Measurements from ENCODE around the gene MFSD12.

The MFSD12 gene

DNA sequence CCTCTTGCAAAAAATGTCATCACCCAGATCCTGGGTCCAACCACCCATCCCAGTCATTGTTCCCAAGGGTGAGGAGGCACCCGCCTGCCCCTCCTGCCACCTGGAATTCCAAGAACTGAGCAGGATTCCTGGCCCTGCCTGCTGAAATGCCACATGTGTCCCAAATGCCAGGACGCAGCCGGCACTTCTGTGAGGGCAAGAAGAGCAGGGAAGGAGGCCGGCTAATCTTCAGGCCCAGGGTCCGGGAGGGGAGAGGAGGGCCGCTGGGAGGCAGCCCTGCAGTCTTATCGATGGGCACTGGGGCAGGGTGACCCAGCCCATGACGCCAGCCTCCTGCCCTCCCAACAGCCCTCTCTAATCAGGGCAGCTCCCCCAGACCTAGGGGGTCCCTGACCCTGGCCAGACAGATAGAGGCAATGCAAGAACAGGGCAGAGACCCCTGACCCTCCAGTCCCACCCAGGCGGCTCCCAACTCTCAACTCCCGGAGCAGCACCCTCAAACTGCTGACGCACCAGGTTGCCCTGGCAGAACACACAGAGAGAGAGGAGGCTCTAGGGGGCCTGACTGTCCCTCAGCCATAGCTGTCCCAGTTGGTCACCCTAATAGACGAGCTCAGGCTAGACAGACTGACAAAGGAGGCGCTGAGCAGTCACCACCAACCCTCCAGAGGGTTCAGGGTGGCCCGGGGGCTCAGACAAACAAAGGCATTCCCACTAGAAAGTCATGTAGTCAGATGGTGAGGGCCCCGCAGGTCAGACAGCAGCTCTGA, 1.5 kb downstream of the MFSD12 start:
- peak overlapping the region; percentile 83 for H3K4me3 ChIP-seq (ENCODE audit: low read depth, low read length)
- DNase-seq, result no peak
- in situ Hi-C loops (cut with HindIII; ENCODE audit: low pct_ligation_motif_present, low sequenced_read_pairs), result no loop called here
- H3K27ac ChIP-seq, result no peak overlapping the region
- H3K36me3 ChIP-seq (replicated peaks), result peaks cover 3% of the 10 kb centered on the region
- TF ChIP-seq, protein P1, sequence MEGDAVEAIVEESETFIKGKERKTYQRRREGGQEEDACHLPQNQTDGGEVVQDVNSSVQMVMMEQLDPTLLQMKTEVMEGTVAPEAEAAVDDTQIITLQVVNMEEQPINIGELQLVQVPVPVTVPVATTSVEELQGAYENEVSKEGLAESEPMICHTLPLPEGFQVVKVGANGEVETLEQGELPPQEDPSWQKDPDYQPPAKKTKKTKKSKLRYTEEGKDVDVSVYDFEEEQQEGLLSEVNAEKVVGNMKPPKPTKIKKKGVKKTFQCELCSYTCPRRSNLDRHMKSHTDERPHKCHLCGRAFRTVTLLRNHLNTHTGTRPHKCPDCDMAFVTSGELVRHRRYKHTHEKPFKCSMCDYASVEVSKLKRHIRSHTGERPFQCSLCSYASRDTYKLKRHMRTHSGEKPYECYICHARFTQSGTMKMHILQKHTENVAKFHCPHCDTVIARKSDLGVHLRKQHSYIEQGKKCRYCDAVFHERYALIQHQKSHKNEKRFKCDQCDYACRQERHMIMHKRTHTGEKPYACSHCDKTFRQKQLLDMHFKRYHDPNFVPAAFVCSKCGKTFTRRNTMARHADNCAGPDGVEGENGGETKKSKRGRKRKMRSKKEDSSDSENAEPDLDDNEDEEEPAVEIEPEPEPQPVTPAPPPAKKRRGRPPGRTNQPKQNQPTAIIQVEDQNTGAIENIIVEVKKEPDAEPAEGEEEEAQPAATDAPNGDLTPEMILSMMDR (IDR thresholded peaks at IDR 0.05; ENCODE audit: low read depth, low read length, missing control alignments), result no peak
- no peaks in the 10 kb centered on the region for H3K27me3 ChIP-seq (replicated peaks)

DNA sequence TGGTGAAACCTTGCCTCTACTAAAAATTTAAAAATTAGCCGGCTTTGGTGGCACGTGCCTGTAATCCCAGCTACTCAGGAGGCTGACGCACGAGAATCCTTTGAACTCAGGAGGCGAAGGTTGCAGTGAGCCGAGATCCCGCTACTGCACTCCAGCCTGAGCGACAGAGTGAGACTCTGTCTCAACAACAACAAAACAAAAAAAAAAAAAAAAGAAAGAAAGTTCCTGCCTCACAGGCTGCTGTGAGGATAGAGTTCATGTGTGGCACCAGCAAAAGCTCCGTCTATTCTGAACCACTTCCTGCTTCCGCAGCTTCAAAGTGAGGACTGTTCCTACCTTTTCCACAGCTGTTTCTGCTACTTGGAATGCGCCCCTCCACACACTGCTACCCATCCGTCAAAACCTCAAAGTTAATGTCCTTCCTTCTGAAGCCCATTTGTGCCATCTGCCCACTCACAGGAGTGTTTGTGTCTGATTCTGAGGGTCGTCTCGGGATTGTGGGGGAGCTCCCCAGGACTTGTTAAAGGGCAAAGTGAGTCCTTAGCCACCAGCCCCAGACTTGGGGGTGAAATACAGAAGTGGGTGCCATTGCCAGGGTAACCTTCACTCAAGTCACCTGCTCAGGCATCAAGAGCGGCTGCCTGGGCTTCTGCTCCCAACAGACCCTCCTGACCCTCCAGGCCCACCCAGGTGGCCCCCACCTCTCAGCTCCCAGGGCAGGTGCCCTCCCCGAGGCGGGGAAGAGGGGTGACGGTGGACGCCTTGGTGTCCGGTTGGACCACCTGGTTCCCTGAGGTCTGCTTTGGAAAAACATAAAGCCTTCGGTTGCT, 2.9 kb downstream of the MFSD12 start:
- H3K27me3 ChIP-seq (replicated peaks), result no peaks in the 10 kb centered on the region
- no peak for DNase-seq
- H3K27ac ChIP-seq, result no peak overlapping the region
- H3K36me3 ChIP-seq (replicated peaks), result peaks cover 13% of the 10 kb centered on the region
- TF ChIP-seq, protein P1 (IDR thresholded peaks at IDR 0.05; ENCODE audit: low read depth, low read length, missing control alignments), result no peak
- in situ Hi-C loops (cut with HindIII; ENCODE audit: low pct_ligation_motif_present, low sequenced_read_pairs), result no loop called here
- H3K4me3 ChIP-seq (ENCODE audit: low read depth, low read length), result no peak overlapping the region

DNA sequence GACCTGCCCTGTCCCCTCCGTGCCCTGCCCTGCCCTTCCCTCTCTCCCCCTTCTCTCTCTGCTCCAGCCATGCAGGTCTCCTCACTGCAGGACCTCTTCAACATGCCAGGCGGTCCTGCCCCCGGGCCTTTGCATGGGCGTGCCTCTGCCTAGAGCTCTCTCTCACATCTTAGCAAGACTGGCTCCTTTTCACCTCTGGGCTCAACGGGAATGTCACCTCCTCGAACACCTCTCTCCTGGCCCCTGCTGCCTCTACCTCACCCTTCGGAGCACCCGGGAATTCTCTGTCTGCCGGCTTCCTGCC, 5.6 kb downstream of the MFSD12 start:
- Histone ChIP-seq H3K4me3 (ENCODE audit: low read depth, low read length) (no peak overlapping the region), H3K27me3 (replicated peaks) (no peaks in the 10 kb centered on the region), H3K36me3 (replicated peaks) (peaks cover 35% of the 10 kb centered on the region), H3K27ac (no peak overlapping the region)
- in situ Hi-C loops (cut with HindIII; ENCODE audit: low pct_ligation_motif_present, low sequenced_read_pairs), result no loop called here
- TF ChIP-seq, protein P1 (IDR thresholded peaks at IDR 0.05; ENCODE audit: low read depth, low read length, missing control alignments), result no peak
- no peak for DNase-seq

DNA sequence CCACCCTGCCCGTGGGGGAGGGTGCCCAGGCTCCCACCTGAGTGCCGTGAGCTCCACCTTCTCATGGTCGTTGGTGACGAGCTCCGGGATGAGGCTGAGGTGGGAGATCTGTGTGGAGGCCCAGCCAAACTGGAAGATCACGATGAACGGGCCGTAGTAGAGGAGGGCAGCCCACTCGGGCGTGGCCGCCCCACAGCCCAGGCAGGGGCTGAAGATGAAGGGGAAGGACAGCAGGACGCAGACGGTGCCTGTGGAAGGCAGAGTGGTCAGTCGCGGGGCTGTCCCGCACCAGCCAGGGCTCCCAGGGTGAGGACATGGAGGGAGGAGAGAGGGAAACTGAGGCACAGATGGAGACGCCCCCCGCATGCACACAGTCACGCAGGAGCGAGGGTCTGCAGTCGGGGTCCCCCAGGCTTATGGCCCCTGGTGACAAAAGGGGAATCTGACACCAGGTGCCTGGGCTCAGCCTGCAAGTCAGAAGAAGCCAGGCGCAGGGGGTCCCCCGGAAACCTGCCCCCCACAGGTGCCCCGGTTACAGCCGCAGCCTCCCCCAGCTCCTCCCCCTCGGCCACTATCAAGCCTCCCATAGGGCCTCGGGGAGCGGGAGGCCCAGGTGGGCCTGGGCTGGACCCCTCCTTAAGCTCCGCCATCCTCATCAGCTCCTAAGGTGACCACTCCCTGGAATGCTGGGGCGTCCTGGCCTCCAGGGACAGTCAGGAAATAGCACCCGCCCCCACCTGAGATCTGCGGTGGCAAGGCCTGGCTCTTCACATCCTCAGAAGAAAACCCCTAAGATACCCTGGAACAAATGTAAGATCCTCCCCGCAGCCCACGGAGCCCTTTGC, 6.2 kb downstream of the MFSD12 start:
- Histone ChIP-seq H3K36me3 (replicated peaks) (peaks cover 39% of the 10 kb centered on the region), H3K4me3 (ENCODE audit: low read depth, low read length) (no peak overlapping the region), H3K27ac (no peak overlapping the region)

DNA sequence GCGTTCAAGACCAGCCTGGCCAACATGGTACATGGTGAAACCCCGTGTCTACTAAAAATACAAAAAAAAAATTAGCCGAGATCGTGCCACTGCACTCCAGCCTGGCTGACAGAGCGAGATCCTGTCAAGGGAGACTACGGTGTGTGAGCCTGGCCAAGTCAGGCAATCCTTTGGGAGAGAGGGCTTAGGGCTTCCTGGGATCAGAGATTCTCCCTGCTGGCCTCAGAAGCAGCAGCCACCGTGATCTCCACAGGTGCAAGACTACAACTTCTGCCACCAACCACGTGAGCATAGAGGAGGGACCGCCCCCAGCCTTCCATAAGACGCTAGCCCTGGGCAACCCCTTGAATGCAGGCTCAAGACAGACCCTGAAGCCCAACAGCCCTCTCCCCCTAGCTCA, 7.6 kb downstream of the MFSD12 start:
- TF ChIP-seq, protein P1 (IDR thresholded peaks at IDR 0.05; ENCODE audit: low read depth, low read length, missing control alignments), result no peak
- peaks cover 49% of the 10 kb centered on the region for H3K36me3 ChIP-seq (replicated peaks)
- no peak overlapping the region for H3K4me3 ChIP-seq (ENCODE audit: low read depth, low read length)
- H3K27ac ChIP-seq, result no peak overlapping the region
- H3K27me3 ChIP-seq (replicated peaks), result no peaks in the 10 kb centered on the region
- DNase-seq, result no peak
- in situ Hi-C loops (cut with HindIII; ENCODE audit: low pct_ligation_motif_present, low sequenced_read_pairs), result no loop called here

More for the DNA sequence above, 6.2 kb downstream of the MFSD12 start:
- TF ChIP-seq, protein P1 (IDR thresholded peaks at IDR 0.05; ENCODE audit: low read depth, low read length, missing control alignments), result no peak
- no peaks in the 10 kb centered on the region for H3K27me3 ChIP-seq (replicated peaks)
- DNase-seq, result no peak
- in situ Hi-C loops (cut with HindIII; ENCODE audit: low pct_ligation_motif_present, low sequenced_read_pairs), result no loop called here
